ENCODE data around the gene GSTA2.
"Not testable (repeated sequence)": the region's sequence is repeated elsewhere in the genome, so short reads cannot be mapped to it uniquely, and the experiment has no call there.

The GSTA2 gene

DNA sequence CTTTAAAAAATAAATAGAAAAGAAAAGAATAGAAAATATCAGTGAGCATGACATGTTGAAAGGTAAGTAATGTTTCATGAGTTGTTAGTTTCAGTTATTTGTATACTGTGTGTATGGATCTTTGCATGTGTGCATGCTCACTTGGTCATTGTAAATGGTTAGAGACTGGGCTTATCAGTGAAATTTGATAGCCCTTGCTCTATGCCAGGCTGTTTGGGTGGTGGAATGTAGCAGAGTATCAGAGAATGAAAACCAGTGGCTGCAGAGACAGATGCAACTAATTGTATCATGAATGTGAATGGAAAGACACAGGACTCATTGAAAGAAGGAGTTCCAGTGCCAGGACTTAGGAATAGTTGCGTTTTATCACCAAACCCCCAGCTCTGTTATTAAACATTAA is 4.2 kb downstream of the GSTA2 start:
- DNase-seq: no peak

DNA sequence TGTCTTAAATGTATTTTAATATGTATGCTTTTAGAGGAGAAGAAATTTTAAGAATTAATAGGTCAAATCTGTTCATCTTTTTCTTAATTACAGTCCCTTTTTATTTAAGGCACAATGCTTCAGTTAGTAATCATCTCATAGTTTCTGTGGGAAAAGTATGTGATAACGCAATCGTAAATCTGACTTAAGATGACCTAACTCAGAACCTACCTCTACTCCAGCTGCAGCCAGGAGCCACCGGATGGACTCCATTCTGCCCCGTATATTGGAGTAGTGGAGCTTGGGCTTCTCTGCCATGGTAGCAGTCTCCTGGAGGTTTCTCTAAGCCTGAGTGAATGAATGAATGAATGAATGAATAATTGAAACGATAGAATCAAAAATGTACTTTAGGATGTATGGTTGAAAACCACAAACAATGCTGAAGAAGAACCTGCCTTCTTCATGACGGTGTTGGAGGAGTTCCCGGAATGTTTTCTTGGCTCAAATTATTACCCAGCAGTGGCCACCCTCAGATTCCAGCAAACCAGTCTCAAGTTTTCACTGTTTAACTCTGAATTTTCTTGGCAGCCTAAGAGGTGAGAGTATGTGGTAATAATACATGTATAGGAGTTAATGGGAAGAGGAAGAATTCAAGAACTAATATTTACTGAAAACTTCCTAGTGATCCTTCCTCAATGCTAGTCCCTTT is 5.5 kb downstream of the GSTA2 start:
- not testable (repeated sequence) for DNase-seq

DNA sequence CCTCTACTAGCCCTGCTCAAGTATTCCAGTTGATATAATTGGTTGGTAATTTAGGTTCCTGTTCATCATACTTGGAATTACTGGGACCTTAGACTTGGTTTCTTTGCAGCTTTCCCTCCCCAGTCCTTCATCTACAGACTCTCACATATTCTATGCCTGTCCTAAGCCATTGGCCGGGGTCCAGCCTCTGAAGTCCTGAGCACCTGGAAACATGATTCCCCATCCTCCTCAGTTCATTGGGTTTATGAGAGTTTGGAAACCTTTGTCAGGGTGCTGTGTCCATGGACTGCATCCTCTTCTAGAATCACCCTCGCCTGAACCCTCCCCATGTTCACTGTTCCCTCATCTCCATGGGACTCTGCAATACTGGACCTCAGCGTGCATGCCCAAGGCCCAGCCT is 8.8 kb downstream of the GSTA2 start:
- DNase-seq: no peak

DNA sequence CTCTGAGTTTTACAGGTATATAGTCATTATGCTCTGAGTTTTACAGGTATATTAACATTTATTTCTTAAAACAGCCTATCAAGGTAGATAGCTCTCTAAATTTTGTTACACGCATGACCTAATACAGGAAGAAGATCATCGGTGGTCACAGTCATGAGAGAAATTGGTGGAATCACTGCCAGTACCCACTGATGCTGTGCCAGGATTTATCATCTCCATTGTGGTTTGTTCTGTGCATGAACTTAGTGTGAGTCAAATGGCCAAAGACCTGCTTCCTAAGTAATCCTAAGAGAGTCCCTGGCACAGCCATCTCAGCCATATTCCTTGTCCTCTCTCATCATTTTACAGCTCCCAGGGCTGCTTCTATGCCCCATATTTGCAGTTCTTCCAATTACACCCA is 10.1 kb downstream of the GSTA2 start:
- not testable (repeated sequence) for DNase-seq

DNA sequence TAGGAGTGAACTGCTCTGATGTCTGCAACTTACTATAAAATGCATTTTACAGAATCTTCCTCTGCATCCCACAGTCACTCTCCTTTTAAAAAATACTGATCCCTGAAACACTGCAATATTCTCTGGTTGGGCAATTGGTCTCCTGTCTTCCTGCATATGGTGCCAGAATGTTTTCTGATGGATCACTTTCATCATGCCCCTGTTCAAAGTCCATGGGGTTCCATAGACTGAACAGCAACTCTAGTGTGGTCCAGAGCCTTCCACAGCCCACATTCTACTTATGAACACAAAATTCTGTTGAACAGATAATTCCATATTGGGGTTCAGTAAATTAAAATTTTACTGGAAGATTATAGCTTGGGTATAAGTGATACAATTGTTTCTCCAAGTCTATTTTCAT is 11.0 kb downstream of the GSTA2 start:
- DNase-seq: no peak

DNA sequence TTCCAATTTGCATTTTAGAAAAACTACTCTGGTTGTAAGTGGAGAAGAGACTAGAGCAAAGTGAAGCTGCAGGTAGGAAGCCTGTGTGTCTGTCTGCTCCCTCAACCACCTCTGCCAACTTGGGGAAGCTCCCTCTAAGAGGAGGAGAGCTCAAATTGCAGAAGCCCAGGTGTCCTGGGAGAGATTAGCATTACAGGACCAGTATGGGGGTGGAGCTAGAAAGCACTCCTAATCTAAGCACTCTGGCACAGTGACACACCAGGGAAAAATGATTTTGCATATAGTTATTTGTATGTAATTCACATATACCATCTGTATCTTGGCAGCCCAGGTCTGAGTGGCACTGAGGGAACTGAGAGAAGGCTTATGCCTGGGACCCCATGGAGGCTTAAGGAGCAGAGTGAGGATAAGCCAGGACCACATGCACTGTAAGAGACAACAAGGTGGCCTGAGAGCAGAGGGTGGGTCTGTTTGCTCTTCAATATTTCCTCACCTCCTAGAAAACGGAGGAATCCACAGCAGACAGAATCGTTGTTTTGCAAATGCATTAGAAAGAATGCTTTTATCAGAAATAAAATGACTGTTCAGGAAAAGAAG is 13.6 kb downstream of the GSTA2 start:
- no peak for DNase-seq

DNA sequence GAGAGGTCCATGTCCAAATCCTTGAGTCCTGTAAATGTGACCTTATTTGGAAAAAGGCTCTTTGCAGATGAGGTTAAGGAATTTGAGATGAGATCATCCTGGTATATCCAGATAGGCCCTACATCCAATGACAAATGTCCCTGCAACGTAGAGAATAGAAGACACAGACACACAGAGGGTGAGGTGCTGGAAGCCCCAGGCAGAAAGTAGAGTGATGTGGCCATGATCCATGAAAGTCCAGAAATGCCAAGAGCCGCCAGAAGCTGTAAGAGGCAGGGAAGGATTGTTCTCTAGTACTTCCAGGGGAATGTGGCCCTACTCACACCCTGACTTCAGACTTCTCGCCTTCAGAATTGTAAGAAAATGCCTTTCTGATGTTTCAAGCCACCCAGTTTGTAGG is 16.0 kb downstream of the GSTA2 start:
- not testable (repeated sequence) for DNase-seq

DNA sequence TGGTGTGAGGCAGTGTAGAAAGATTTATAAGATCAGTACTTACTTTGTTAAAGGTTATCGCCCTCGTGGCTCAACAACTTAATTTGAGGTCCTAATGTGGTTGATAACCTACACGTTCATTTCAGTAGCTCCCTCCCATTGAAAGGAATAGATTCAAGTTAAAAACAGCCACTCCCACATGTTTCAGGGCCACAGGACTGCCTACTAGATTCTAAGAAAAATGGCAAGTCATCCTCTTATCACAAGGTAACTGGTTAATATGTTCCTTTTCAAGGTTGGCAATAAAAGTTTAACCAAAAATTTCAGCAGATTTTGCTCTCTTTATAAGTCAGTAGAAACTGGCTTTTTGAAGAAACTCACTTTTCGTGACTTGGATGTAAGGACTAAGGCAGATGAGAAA is 17.1 kb downstream of the GSTA2 start:
- DNase-seq: no peak

DNA sequence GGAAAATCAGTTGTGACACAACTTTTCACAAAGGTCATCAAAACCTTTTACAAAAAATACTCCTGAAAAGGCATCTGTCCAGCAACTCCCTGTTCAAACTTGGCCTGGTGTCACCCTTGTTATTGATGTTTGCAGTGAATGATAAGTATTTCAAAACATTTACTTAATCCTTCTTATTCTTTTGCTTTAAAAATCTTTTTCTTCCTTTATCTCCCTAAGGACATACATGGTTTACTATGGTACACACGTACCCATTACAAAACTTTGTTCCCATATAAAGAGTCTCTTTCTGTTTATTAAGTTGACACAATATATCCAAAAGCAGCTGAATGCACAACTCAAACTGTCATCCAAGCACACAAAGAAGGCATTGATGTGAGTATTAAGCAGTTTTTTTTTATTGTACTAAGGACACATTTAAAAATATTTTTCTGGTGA is 17.5 kb downstream of the GSTA2 start:
- no peak for DNase-seq

DNA sequence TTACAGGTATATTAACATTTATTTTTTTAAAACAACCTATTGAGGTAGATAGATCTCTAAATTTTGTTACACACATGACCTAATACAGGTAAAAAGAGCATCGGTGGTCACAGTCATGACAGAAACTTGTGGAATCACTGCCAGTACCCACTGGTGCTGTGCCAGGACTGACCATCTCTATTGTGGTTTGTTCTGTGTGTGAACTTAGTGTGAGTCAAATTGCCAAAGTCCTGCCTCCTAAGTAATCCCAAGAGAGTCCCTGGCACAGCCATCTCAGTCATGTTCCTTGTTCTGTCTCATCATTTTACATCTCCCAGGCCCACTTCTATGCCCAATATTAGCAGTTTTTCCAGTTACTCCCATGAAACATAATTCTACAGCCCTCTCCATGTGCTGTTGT is 21.4 kb downstream of the GSTA2 start:
- no peak for DNase-seq

DNA sequence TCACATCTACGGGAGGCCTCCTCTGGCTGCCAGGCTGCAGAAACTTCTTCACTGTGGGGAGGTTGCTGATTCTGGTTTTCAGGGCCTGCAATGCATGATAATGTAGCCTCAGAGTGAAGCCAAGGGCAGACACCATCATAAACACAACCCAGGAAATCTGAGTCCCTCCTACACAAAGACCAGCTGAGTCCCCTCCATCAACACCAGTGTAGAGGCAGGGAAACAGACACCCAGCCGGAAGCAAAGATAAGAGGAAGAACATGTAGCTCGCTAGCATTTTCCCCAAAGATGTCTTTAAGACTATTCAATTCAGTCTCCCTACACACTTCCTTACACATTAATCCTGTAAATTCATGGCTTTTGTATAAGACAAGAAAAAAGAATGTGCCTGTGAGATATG is 23.6 kb downstream of the GSTA2 start:
- DNase-seq: no peak

DNA sequence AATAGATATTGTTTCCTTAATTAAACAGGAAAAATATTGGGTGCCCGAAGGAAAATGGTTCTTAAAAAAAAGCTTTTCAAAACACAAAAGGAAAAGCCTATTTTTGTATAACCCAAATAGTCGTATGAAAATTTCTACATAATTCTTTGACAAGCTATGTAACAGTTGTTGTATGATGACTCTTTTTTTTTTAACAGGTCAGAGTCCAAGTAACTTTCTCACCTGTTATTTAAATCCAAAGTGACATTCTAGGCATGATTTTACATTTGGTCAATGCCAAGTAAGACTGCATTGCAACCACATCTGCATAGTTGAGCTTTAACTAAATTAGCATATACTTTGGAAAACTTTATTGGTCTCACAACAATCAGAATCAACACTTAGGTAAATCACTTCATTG is 24.1 kb downstream of the GSTA2 start:
- DNase-seq: no peak

DNA sequence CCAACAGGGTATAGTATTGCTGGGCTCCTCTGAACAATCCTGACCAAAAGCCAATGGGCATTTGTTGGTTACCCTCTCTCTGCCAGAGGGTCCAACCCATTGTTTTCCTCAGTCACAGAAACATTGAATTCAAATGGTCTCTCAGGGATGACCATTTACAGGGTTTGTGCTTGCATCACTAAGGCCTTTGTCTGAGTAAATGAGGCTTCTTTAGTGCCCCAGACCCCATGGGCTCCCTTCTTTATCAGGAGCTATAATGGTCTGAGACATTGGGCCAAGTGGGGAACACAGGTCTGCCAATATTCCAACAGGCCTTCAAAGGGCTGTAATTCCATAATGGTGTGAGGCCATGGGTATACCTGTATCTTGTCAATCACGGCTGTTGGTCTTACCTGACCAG is 27.1 kb downstream of the GSTA2 start:
- DNase-seq: no peak

DNA sequence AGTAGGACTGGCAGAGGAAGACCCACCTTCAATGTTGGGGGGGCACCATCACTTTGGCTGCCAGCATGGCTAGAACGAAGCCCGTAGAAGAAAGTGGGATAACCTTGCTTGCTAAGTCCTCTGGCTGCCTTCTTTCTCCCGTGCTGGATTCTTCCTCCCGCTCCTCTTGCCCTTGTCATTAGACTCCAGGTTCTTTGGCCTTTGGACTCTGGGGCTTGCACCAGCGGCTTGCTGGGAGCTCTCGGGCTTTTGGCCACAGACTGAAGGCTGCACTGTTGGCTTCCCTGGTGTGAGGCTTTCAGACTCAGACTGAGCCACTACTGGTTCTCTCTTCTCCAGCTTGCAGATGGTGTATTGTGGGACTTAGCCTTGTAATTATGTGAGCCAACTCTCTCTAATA is 28.2 kb downstream of the GSTA2 start:
- no peak for DNase-seq

DNA sequence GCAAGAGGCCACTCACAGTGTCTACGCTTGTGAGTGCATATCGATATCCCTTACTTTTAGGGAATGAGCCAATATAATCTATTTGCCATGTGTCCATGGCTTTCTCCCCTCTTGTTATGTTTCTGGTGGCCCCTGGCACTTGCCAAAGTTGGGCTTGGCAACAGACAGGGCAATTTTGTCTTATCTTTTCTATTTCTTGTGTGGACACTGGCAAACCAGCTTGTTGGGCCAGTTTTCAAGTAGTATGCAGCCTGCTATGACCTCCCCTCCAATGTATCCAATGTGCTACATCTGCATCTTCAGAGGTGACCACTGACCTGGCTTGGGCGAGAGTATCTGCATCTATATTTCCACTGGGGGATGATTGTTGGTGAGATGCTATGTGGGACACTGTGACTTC is 29.2 kb downstream of the GSTA2 start:
- no peak for DNase-seq

DNA sequence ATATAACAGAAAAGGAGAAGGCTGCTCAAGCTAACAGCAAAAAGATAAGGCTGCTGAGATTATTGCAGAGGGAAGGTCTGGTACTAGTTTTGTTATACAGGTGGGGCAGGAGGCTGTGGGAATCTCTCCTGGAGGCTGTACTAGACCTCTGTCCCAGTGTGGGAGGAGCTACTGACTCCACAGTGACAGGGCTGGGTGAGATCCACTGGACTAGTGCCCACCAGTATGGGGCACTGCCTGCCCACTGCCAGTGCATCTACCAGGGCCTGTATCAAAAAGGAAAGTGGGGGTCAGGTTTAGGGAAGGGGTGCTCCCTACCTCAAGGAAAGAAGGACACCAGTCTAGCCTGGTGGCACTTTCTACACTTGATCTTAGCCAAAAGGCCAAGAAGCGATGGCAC is 30.1 kb downstream of the GSTA2 start:
- no peak for DNase-seq

DNA sequence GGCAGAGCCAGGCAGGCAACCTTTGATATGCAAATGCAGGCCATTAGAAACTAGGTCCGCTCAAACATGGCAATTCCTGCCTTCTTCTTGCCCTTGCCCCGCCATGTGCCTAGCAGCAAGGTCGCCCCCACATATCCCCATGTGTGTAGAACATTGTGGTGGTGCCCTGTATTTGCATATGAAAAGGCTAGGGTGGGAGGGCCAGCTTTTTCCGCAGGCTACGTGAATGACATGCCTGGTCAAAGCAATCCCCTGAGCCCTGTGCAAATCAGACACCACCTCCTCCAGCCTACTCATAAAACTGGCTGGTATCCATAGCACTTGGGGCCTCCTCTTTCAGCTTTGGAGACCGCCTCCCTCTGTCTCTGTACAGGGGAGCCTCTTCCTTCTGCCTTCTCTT is 31.6 kb downstream of the GSTA2 start:
- DNase-seq: no peak

DNA sequence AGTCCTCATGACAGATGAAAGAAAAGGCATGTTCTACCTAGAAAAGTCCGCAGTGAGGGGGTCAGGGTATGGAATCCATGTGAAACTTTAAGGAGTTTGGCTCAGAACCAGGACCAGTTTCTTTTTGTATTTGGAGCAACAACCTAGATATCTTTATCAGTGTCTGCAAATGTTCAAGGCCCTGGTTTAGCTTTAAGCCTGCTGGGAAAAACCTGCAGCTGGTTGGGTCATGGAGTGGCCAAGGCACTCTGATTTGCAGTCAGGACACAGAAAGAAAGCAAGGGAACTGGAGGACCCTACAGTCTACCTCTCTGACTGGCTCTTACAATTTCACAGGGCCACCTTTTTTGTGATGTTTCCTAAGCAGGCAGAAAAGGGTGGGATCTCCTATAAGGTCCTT is 33.7 kb downstream of the GSTA2 start:
- DNase-seq: no peak

DNA sequence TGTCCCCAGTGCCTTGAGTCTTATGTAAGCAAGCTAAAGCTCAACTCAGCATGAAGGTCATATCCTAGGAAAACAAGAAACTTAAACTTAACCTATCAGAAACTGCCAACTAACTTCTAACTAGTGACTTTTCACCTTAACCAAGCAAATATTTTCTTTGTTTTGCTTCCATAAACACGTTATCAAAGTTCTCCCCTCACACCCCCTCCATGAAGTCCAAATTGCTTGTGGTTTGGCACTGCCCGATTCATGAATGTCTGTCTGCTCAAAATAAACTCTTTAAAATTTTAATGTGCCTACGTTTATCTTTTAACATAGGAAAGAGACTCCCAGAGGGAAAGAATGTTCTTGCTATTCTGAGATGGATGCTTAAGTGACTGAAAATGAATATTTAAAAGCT is 34.9 kb downstream of the GSTA2 start:
- DNase-seq: no peak

DNA sequence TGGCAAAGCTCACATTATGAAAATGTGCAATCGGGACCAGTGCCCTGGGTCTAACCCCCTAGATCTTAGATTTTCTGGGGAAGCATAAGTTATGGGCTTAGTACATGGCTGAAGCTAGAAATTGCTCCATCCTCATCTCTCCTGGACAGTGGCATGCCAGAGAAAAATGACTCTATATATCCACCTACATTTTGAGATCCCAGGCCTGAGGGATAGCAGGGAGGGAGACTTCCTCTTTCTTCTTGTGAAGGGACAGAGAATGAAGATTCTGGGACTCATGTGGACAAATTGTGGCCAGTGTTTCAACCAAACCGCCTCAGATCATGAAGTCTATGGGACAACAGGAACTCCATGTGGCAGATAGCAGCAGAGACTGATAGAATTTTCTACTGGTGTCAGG is 35.4 kb downstream of the GSTA2 start:
- DNase-seq: no peak

DNA sequence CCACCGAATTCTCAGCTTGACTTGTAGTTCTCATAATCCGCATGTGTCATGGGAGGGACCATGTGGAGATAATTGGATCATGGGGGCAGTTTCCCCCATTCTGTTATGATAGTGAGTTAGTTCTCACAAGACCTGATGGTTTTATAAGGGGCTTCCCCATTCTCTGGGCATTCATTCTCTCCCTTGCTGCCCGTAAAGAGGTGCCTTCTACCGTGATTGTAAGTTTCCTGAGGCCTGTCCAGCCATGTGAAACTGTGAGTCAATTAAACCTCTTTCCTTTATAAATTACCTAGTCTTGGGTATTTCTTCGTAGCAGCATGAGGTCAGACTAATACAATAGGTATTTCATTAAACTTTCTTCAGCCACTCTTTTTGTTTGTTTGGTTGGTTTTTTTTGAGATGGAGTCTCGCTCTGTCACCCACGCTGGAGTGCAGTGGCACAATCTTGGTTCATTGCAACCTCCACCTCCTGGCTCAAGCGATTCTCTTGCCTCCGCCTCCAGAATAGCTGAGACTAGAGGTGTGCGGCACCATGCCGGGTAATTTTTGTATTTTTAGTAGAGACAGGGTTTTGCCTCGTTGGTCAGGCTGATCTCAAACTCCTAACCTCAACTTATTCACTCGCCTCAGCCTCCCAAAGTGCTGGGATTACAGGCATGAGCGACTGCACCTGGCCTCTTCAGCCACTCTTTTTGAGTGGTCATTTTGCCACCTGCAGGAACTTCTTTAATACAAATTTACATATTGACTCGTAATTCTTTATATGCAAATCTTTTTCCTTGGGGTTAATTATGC is 36.3 kb downstream of the GSTA2 start:
- DNase-seq: no peak

DNA sequence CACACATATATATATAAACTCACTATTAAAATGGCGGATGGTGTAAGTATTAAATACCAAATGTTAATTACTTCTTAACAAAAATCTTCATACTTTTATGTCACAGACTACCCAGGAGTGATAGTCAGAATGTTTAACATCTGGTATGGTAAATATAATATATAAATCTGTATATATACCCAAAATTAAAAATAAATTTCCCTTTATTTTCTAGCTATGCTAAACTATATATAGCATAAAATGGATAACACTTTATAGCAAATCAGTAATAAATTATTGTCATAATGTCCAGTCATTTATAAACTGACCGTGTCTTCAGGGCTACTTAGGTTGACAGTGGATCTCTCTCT is 37.1 kb downstream of the GSTA2 start:
- no peak for DNase-seq

DNA sequence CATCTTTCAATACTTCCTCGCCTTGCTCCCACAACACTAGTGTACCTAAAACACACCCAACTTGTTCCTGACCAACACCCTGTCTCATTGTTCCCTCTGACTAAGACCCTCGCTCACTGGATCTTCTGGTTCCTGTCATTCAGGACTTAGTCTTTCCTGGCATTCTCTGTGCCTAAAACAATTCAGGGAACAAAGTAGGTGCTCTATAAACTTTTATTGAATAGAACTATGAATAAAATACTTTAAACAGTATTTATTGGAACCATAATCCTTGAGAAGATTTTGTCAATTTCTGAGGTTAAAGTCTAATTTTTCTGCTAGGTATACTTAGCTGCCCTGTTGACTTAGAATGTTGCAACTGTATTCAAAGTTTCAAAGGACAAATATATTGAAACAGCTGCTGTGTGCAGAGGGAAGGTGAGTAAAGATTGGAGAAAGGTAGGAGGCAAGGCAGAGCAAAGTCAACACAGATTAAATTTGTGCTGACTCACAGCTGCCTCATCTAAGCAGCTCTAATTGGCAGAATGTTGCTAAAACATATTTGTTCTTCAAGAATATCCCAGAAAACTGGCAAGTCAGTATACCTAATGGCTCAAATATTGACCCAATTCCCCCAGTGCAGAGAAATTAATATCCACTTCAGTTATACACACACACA is 37.6 kb downstream of the GSTA2 start:
- no peak for DNase-seq

DNA sequence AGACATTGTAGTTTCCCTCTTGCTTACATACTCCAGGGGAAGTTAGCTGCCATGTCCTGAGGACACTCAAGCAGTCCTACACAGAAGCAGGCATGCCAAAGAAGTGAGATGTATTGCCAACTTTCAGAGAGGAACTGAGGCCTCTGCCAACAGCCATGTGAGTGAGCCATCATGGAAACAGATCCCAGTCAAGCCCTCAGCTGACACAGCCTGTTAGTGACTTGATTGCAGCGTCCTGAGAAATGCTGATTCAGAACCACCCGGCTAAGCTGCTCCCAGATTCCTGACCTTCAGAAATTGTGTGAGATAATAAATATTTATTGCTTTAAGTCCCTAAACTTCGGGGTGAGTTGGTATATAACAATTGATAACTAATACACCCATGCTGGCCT is 38.1 kb downstream of the GSTA2 start:
- DNase-seq: no peak
